ENCODE data around the gene ZC2HC1C.

The ZC2HC1C gene

GRCh38 chr14:75109877-75110276 lies 40.4 kb downstream of the ZC2HC1C start:
- H3K27me3 ChIP-seq (replicated peaks; ENCODE audit: control insufficient read depth, insufficient read depth, low read length): no peaks in the 10 kb centered on the region
- peaks cover 13% of the 10 kb centered on the region for H3K36me3 ChIP-seq (ENCODE audit: control insufficient read depth, insufficient read depth, low read length)
- no peak overlapping the region for H3K4me3 ChIP-seq (replicated peaks; ENCODE audit: low read depth, low read length)
- no peak for TF ChIP-seq CTCF (IDR thresholded peaks at IDR 0.05; ENCODE audit: insufficient read depth, low read length, poor library complexity, severe bottlenecking)
- DNase-seq (ENCODE audit: extremely low read depth, insufficient read length): no peak

- DNase-seq (ENCODE audit: extremely low read depth, insufficient read length): no peak
- H3K27me3 ChIP-seq (replicated peaks; ENCODE audit: control insufficient read depth, insufficient read depth, low read length): no peaks in the 10 kb centered on the region
- TF ChIP-seq CTCF (IDR thresholded peaks at IDR 0.05; ENCODE audit: insufficient read depth, low read length, poor library complexity, severe bottlenecking): no peak
Measured at GRCh38 chr14:75113932-75114539, 44.6 kb downstream of the ZC2HC1C start.

GRCh38 chr14:75119056-75119455 lies 49.6 kb downstream of the ZC2HC1C start:
- Histone ChIP-seq H3K36me3 (ENCODE audit: control insufficient read depth, insufficient read depth, low read length) (peaks cover 8% of the 10 kb centered on the region), H3K4me3 (replicated peaks; ENCODE audit: low read depth, low read length) (no peak overlapping the region)

More at GRCh38 chr14:75113932-75114539, 44.6 kb downstream of the ZC2HC1C start:
- Histone ChIP-seq H3K4me3 (replicated peaks; ENCODE audit: low read depth, low read length) (no peak overlapping the region), H3K36me3 (ENCODE audit: control insufficient read depth, insufficient read depth, low read length) (peaks cover 8% of the 10 kb centered on the region)

GRCh38 chr14:75120541-75121291 lies 51.3 kb downstream of the ZC2HC1C start:
- TF ChIP-seq CTCF (IDR thresholded peaks at IDR 0.05; ENCODE audit: insufficient read depth, low read length, poor library complexity, severe bottlenecking): no peak
- no peak for DNase-seq (ENCODE audit: extremely low read depth, insufficient read length)
- H3K36me3 ChIP-seq (ENCODE audit: control insufficient read depth, insufficient read depth, low read length): peaks cover 7% of the 10 kb centered on the region
- H3K4me3 ChIP-seq (replicated peaks; ENCODE audit: low read depth, low read length): no peak overlapping the region
- H3K27me3 ChIP-seq (replicated peaks; ENCODE audit: control insufficient read depth, insufficient read depth, low read length): no peaks in the 10 kb centered on the region

More at GRCh38 chr14:75119056-75119455, 49.6 kb downstream of the ZC2HC1C start:
- TF ChIP-seq CTCF (IDR thresholded peaks at IDR 0.05; ENCODE audit: insufficient read depth, low read length, poor library complexity, severe bottlenecking): no peak
- no peak for DNase-seq (ENCODE audit: extremely low read depth, insufficient read length)
- no peaks in the 10 kb centered on the region for H3K27me3 ChIP-seq (replicated peaks; ENCODE audit: control insufficient read depth, insufficient read depth, low read length)

- TF ChIP-seq CTCF (IDR thresholded peaks at IDR 0.05; ENCODE audit: insufficient read depth, low read length, poor library complexity, severe bottlenecking): no peak
- no peaks in the 10 kb centered on the region for H3K27me3 ChIP-seq (replicated peaks; ENCODE audit: control insufficient read depth, insufficient read depth, low read length)
- H3K4me3 ChIP-seq (replicated peaks; ENCODE audit: low read depth, low read length): no peak overlapping the region
- peaks cover 5% of the 10 kb centered on the region for H3K36me3 ChIP-seq (ENCODE audit: control insufficient read depth, insufficient read depth, low read length)
- no peak for DNase-seq (ENCODE audit: extremely low read depth, insufficient read length)
Measured at GRCh38 chr14:75121552-75121951, 52.1 kb downstream of the ZC2HC1C start.

All from GM06990 (cell line).